Stimulated activated CD4-positive, alpha-beta T cell treated with anti-CD3 and anti-CD28 coated beads, Interleukin-12 subunit alpha, Interleukin-12 subunit beta, amount 100 ng/mL, for 24 hours (primary cell): Measurements from ENCODE around the gene FUOM.
"Not testable (repeated sequence)": the region's sequence is repeated elsewhere in the genome, so short reads cannot be mapped to it uniquely, and the experiment has no call there.

Experiments used
- DNase-seq, 2 experiments: peaks; one replicate each; pipeline ENCODE4 v3.0.0-alpha.2; 2020; ENCODE audit warnings: low read depth in 2 of 2

The FUOM gene

GRCh38 chr10:133388973-133389818 is 31.4 kb upstream of the FUOM start:
- DNase-seq = no peak

DNA sequence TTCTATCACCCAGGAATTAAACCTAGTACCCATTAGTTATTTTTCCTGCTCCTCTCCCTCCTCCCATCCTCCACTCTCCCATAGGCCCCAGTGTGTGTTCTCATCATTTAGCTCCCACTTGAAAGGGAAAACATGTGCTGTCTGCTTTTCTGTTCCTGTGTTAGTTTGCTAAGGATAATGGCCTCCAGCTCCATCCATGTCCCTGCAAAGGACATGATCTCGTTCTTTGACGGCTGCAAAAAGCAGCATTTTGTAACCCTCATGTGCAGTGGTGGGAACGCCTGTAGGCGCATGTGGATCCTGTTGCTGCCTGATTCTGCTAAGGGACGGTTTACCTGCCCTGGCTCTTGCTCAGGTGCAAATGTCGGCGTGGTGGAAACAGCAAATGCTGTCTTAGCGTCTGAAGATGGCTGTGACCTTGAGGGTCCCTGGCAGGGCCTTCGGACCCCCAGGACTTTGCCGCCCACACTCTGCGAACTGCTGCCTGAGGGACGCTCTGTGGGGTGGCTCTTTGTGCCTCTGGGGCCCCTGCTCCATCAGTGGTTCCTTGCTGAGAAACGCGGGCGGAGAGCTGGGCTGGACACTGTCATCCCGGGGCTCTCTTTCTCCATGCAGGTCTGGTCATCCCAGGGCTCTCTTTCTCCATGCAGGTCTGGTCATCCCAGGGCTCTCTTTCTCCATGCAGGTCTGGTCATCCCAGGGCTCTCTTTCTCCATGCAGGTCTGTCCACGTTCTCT is 30.6 kb upstream of the FUOM start:
- no peak for DNase-seq

GRCh38 chr10:133386951-133387350 is 29.1 kb upstream of the FUOM start:
- DNase-seq = not testable (repeated sequence)

- no peak for DNase-seq
These were observed 27.4 kb upstream of the FUOM start for GRCh38 chr10:133385214-133385613.

DNA sequence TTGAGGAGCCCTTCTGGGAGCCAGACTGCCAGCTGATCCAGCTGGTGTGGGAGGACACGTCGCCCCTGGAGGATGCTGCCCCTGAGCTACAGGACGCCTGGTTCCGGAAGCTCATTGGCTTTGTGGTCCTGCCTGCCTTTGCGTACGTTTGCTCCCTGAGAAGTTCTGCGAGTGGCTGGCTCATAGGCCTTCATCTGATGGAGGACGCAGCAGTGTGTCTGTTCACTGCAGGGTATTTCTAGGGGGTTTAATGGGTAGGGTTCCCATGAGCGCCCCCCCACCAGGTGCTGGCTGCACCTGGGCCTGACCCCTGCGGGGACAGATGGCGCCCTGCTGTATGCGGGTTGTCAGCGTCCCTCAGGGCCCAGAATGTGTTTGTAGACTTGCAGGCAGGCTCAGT is 26.3 kb upstream of the FUOM start:
- no peak for DNase-seq

DNA sequence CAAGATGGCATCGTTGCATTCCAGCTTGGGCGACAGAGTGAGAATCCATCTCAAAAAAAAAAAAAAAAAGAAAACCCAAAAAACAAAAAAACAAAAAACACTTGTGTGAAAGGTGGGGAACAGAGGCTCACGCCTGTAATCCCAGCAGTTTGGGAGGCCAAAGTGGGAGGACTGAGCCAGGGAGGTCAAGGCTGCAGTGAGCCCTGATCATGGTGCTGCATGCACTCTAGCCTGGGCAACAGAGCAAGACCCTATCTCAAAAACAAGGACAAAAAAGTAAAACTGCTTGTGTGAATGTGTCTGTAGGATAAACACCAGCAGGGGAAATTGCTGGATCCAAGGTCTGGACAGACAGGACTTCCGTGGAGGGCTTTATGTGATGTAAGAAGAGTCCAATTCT is 25.7 kb upstream of the FUOM start:
- DNase-seq = no peak

DNA sequence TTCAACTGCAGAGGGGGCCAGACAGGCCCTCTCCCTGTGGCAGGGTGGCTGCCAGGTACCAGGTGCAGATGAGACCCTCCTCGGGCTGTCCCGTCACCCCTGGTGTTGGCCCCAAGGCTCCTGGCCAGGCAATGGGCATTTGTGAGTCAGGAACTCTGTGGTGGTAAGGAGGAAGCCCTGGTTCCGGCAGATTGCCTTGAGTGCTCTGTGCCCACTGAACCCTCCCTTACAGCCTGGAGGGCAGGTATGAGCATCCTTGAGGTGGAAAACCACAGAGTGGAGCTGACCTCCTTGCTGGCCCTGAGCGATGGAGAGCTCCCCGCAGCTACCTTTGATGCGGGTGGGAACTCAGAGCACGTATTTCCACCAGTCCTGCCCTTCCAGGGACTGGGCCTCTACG is 23.2 kb upstream of the FUOM start:
- DNase-seq = no peak

GRCh38 chr10:133379801-133380666 is 22.2 kb upstream of the FUOM start:
- no peak for DNase-seq

GRCh38 chr10:133379152-133379800 is 21.5 kb upstream of the FUOM start, which contains the start of gene PAOX:
Gene PAOX (plus strand): TSS chr10:133379262. CDS start chr10:133379317, 55 bp downstream.
- DNase-seq = no peak

DNA sequence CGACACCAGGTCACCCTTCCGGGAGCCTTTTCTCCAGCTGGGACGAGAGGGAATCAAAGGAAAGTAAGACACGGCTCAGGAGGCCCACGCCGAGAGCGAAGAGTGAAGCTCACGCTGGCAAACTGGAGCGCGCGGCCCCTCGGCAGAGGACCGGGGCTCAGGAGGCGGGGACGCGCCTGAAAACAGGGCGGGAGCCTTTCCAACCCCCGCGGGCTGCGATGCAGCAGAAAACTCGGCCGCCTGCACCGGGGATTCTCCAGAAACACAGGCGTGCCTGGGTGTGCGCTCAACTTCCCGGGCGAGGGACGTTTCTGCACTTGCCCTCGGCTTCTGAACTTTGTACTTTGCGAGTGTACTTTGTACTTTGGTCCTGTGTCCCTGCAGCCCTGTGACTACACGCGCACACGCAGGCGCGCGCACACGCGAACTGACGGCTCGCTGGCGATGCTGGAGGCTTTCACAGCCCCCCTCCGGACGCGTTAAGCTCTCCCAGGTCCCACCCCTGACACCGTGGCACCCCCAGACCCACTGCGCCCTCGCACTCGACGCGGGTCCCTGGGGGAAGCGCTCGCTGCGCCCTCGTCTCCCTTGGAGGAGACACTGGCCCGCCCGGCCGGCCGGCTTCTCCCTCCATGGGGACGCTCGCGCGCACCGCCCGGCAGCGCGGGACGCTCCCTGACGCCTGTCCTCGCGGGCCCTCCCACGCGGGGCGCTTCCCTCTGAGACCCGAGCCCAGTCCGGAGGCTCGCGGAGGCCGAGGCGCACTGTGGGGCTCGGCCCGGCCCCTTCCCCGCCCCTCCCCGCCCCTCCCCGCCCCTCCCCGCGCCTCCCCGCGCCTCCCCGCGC is 20.7 kb upstream of the FUOM start:
- DNase-seq = no peak

DNA sequence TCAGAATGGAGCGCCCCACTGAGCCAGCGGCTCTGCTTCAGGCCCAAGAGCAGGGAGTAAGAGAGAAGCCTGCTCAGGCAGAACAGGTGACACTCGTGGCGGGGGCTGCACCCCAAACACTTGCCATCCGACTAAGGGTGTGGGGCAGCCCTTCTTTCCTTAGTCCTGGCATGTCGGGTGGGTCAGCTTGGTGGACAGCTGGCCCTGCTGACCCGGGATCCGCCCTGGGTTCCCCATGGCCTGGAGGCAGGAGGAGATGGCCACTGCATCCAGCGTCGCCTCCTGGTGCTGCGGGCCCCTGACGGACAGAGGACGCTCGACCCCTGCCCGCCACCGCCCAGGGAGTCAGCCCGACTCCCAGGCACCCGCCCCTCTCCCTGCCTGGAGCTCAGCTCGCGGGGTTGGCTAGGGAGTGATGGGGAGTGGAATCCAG is 20.0 kb upstream of the FUOM start:
- DNase-seq = no peak

DNA sequence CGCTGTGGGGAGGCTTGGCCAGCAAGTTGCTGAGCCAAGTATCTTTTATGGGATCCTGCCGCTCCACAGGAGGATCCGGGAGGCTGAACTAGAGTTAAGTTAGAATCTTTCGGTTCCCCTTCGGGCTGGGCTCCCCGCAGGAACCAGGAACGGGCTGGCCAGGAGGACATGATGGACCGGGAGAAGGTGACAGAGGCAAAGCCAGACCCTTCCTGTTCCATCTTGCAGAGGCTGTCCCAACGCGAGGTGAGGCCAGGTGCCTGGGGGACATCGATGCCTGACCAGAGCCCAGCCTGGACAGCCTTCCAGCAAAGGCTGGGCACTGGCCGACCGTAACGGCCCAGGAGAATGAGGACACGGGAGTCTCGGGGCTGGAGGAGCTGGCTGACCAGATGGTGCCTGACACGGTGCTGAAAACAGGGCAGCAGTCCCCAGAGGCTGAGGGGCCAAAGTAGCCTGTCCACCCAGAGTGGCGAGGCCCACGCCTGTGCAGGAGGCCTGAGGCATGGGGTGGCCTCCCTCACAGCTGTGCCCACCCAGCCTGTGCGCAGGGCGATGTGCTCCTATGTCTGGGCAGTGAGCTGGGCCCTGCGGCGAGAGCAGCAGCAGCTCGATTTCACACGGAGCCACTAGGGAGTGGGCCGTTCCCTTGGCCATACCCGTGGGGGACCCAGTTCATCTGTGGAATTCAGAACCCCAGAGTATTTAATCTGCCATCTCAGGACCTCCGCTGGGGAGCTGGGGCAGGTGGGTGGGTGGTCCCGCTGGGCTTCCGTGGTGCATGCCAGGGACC is 19.4 kb upstream of the FUOM start:
- DNase-seq = no peak

GRCh38 chr10:133376183-133376582 is 18.4 kb upstream of the FUOM start:
- not testable (repeated sequence) for DNase-seq

GRCh38 chr10:133375357-133376115 is 17.7 kb upstream of the FUOM start:
- no peak for DNase-seq

- DNase-seq = peak; percentile 83 to 92
These were observed 15.6 kb upstream of the FUOM start, which contains the start of gene ECHS1 for GRCh38 chr10:133373174-133374090. Gene ECHS1 (minus strand): TSS chr10:133373354. CDS start chr10:133373333, 21 bp downstream.

DNA sequence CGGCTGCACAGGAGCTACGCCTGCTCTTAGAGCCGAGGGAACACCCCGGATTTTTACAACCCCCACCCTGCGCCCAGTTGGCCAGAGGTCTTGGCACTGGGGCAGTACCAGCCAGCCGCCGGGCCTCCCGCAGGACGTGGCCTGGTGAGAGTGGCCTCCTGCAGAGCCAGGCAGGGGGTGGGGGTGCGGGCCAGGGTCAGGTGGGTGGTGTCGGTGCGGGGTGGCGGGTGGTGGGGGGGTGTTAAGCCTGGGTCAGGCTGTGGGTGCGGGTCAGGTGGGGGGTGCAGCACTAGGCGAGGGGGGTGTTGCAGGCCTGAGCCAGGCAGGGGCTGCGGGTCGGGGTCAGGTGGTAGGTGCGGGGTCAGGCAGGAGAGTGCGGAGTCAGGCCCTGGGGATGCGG is 14.7 kb upstream of the FUOM start:
- DNase-seq = no peak

GRCh38 chr10:133370030-133370786 is 12.4 kb upstream of the FUOM start:
- DNase-seq = no peak
